ENCODE data around the gene HBE1.
"Not testable (repeated sequence)": the region's sequence is repeated elsewhere in the genome, so short reads cannot be mapped to it uniquely, and the experiment has no call there.

HBE1 gene

GRCh38 chr11:5252192-5252918 is 17.4 kb downstream of the HBE1 start:
- no peak for DNase-seq

- no peak for DNase-seq
Measured at GRCh38 chr11:5251746-5252145, 18.0 kb downstream of the HBE1 start.

GRCh38 chr11:5250543-5251204 is 19.1 kb downstream of the HBE1 start:
- no peak for DNase-seq

GRCh38 chr11:5249807-5250396 is 19.8 kb downstream of the HBE1 start, which contains the start of gene HBG1:
HBG1 (minus strand) TSS chr11:5249857; CDS start chr11:5249804, 53 bp downstream.
- not testable (repeated sequence) for DNase-seq

- not testable (repeated sequence) for DNase-seq
Measured at GRCh38 chr11:5248498-5248897, 21.2 kb downstream of the HBE1 start.

GRCh38 chr11:5247472-5248192 is 22.1 kb downstream of the HBE1 start:
- DNase-seq: no peak

GRCh38 chr11:5246772-5247471 is 22.8 kb downstream of the HBE1 start:
- no peak for DNase-seq

- no peak for DNase-seq
Measured at GRCh38 chr11:5245155-5245554, 24.6 kb downstream of the HBE1 start.

GRCh38 chr11:5243816-5244180 is 25.9 kb downstream of the HBE1 start:
- DNase-seq: no peak

GRCh38 chr11:5242933-5243815 is 26.6 kb downstream of the HBE1 start:
- DNase-seq: no peak

- no peak for DNase-seq
Measured at GRCh38 chr11:5242208-5242607, 27.5 kb downstream of the HBE1 start.

- no peak for DNase-seq
Measured at GRCh38 chr11:5241458-5241857, 28.3 kb downstream of the HBE1 start.

- DNase-seq: no peak
Measured at GRCh38 chr11:5240458-5240857, 29.3 kb downstream of the HBE1 start.

GRCh38 chr11:5240056-5240455 is 29.7 kb downstream of the HBE1 start:
- no peak for DNase-seq

GRCh38 chr11:5239046-5239445 is 30.7 kb downstream of the HBE1 start:
- DNase-seq: no peak

GRCh38 chr11:5238486-5238885 is 31.3 kb downstream of the HBE1 start:
- no peak for DNase-seq

- DNase-seq: no peak
Measured at GRCh38 chr11:5237420-5237819, 32.3 kb downstream of the HBE1 start.

- no peak for DNase-seq
Measured at GRCh38 chr11:5235364-5236095, 34.2 kb downstream of the HBE1 start.

- no peak for DNase-seq
Measured at GRCh38 chr11:5234381-5234834, 35.3 kb downstream of the HBE1 start, which contains the start of gene HBD. HBD (minus strand) TSS chr11:5234483; CDS start chr11:5234433, 50 bp downstream.

GRCh38 chr11:5233307-5233706 is 36.4 kb downstream of the HBE1 start:
- DNase-seq: no peak

GRCh38 chr11:5232821-5233220 is 36.9 kb downstream of the HBE1 start:
- DNase-seq: no peak
